Right hindlimb (tissue), 1 donor: ENCODE results near the gene ASPDH.

ENCODE experiments used
- DNase-seq: peaks from one replicate; pipeline ENCODE4 v3.0.0-alpha.2; 2018

Gene ASPDH

GRCh38 chr19:50494186-50495019 lies 19.3 kb downstream of the ASPDH start:
- no peak for DNase-seq

- DNase-seq = no peak
Measured at GRCh38 chr19:50493171-50493570, 20.5 kb downstream of the ASPDH start.

GRCh38 chr19:50492303-50493052 lies 21.2 kb downstream of the ASPDH start:
- DNase-seq = no peak

GRCh38 chr19:50490991-50491472 lies 22.7 kb downstream of the ASPDH start:
- DNase-seq = peak; percentile 86

GRCh38 chr19:50490411-50490811 lies 23.3 kb downstream of the ASPDH start:
- no peak for DNase-seq

- no peak for DNase-seq
Measured at GRCh38 chr19:50489461-50490011, 24.2 kb downstream of the ASPDH start.

GRCh38 chr19:50488389-50489194 lies 25.1 kb downstream of the ASPDH start:
- no peak for DNase-seq

- DNase-seq = no peak
Measured at GRCh38 chr19:50486823-50487515, 26.7 kb downstream of the ASPDH start.

GRCh38 chr19:50485284-50485955 lies 28.3 kb downstream of the ASPDH start:
- DNase-seq = no peak

- DNase-seq = no peak
Measured at GRCh38 chr19:50482916-50483315, 30.8 kb downstream of the ASPDH start.

GRCh38 chr19:50482271-50482855 lies 31.4 kb downstream of the ASPDH start:
- no peak for DNase-seq

- DNase-seq = no peak
Measured at GRCh38 chr19:50481351-50482149, 32.2 kb downstream of the ASPDH start.

- DNase-seq = no peak
Measured at GRCh38 chr19:50480281-50481111, 33.2 kb downstream of the ASPDH start.

- DNase-seq = no peak
Measured at GRCh38 chr19:50479761-50480251, 33.9 kb downstream of the ASPDH start.

GRCh38 chr19:50478901-50479715 lies 34.6 kb downstream of the ASPDH start:
- no peak for DNase-seq

- DNase-seq = no peak
Measured at GRCh38 chr19:50477751-50478515, 35.8 kb downstream of the ASPDH start.

- DNase-seq = no peak
Measured at GRCh38 chr19:50476907-50477238, 36.8 kb downstream of the ASPDH start.
